IMR-90 (cell line): ENCODE results near the gene FOXM1. TPM values are rescaled to one million over a fixed set of nuclear protein-coding genes. Genes with fewer than 3 reads are reported as not detected.

Experiments used
- ATAC-seq: fragments of 200-7000 bp; cut with Tn5 transposase; 2 replicates; pipeline ENCODE4 v1.9.1; 2020; ENCODE audit warnings: low read depth, mild to moderate bottlenecking, moderate library complexity
- BruUV-seq: library from RNA; stranded (reverse); fragments of 400-500 nt; replicated peaks from 2 replicates; lab custom pipeline; 2021; lab: Mats Ljungman, UMichigan
- CTCF ChIA-PET: fragments of 300-600 bp; formaldehyde crosslinking; extraction: SDS; loops from one replicate; lab custom pipeline; 2021; ENCODE audit warnings: antibody characterized with exemption; lab: Yijun Ruan, JAX
- POLR2A ChIA-PET: fragments of 300-600 bp; sonication (Branson Sonifier 250); formaldehyde crosslinking; loops from one replicate; lab custom pipeline; 2022; ENCODE audit warnings: antibody characterized with exemption; ENCODE audit not compliant: unreplicated experiment; lab: Charles Lee
- DNase-seq: peaks from one replicate; pipeline ENCODE4 v3.0.0; 2013
- H2AFZ ChIP-seq: replicated peaks from 2 replicates; pipeline ENCODE3; 2013; ENCODE audit warnings: low read length, mild to moderate bottlenecking; ENCODE audit not compliant: poor library complexity
- H2AK5ac ChIP-seq: 2 replicates; pipeline ENCODE4 v1.6.1; 2013; ENCODE audit warnings: low read depth, low read length, inconsistent platforms
- H2AK9ac ChIP-seq: replicated peaks from 2 replicates; pipeline ENCODE3; 2013; ENCODE audit warnings: mild to moderate bottlenecking, low read depth, low read length, moderate library complexity; ENCODE audit not compliant: poor library complexity
- H2BK120ac ChIP-seq: 2 replicates; pipeline ENCODE4 v1.6.1; 2013; ENCODE audit warnings: low read depth, low read length, inconsistent platforms
- H2BK15ac ChIP-seq: 3 replicates; pipeline ENCODE4 v1.6.1; 2013; ENCODE audit warnings: low read depth, low read length, inconsistent platforms
- H2BK20ac ChIP-seq: 2 replicates; pipeline ENCODE4 v1.6.1; 2013; ENCODE audit warnings: low read depth, mild to moderate bottlenecking, inconsistent platforms, low read length, moderate library complexity
- H2BK5ac ChIP-seq: 2 replicates; pipeline ENCODE4 v1.6.1; 2013; ENCODE audit warnings: mild to moderate bottlenecking, low read depth, low read length, inconsistent platforms; ENCODE audit not compliant: poor library complexity, severe bottlenecking
- H3K14ac ChIP-seq: replicated peaks from 2 replicates; pipeline ENCODE4 v1.6.1; 2013; ENCODE audit warnings: low read depth, low read length, inconsistent platforms
- H3K18ac ChIP-seq: 2 replicates; pipeline ENCODE4 v1.6.1; 2013; ENCODE audit warnings: low read depth, low read length, control low read depth
- H3K23ac ChIP-seq: 2 replicates; pipeline ENCODE4 v1.6.1; 2013; ENCODE audit warnings: low read depth, low read length, inconsistent platforms
- H3K27ac ChIP-seq: 2 replicates; pipeline ENCODE4 v1.5.1; 2013; ENCODE audit warnings: mild to moderate bottlenecking, control low read depth, low read length; ENCODE audit not compliant: insufficient read depth
- H3K27me3 ChIP-seq: 2 replicates; pipeline ENCODE4 v1.6.1; 2013; ENCODE audit warnings: low read length; ENCODE audit not compliant: control insufficient read depth, insufficient read depth
- H3K36me3 ChIP-seq: 2 replicates; pipeline ENCODE4 v1.6.1; 2013; ENCODE audit warnings: low read length, mixed read lengths; ENCODE audit not compliant: control insufficient read depth, insufficient read depth
- H3K4ac ChIP-seq: 2 replicates; pipeline ENCODE4 v1.6.1; 2013; ENCODE audit warnings: low read depth, low read length, inconsistent platforms
- H3K4me1 ChIP-seq: 2 replicates; pipeline ENCODE4 v1.6.1; 2013; ENCODE audit warnings: low read length, mixed read lengths; ENCODE audit not compliant: control insufficient read depth, insufficient read depth
- H3K4me2 ChIP-seq: 2 replicates; pipeline ENCODE4 v1.6.1; 2013; ENCODE audit warnings: low read depth, mild to moderate bottlenecking, control low read depth, low read length, moderate library complexity
- H3K4me3 ChIP-seq: 2 replicates; pipeline ENCODE4 v1.5.1; 2013; ENCODE audit warnings: low read depth, mild to moderate bottlenecking, control low read depth, low read length, moderate library complexity; ENCODE audit not compliant: insufficient read depth
- H3K56ac ChIP-seq: 2 replicates; pipeline ENCODE4 v1.6.1; 2013; ENCODE audit warnings: low read length, inconsistent platforms; ENCODE audit not compliant: insufficient read depth; ENCODE audit errors: extremely low read depth
- H3K79me1 ChIP-seq, 2 experiments: 2 replicates each; pipeline ENCODE4 v1.6.1; 2013; ENCODE audit warnings: low read length in 2 of 2, inconsistent platforms in 1 of 2, low read depth in 1 of 2
- H3K9ac ChIP-seq: 2 replicates; pipeline ENCODE4 v1.6.1; 2013; ENCODE audit warnings: low read depth, low read length, control low read depth
- H3K9me1 ChIP-seq: 2 replicates; pipeline ENCODE4 v1.6.1; 2013; ENCODE audit warnings: low read length, inconsistent platforms; ENCODE audit not compliant: insufficient read depth
- H3K9me3 ChIP-seq: 2 replicates; pipeline ENCODE4 v1.6.1; 2013; ENCODE audit warnings: low read length; ENCODE audit not compliant: control insufficient read depth, insufficient read depth
- H4K20me1 ChIP-seq: 2 replicates; pipeline ENCODE4 v1.6.1; 2013; ENCODE audit warnings: low read length, inconsistent platforms; ENCODE audit not compliant: insufficient read depth
- H4K5ac ChIP-seq: 2 replicates; pipeline ENCODE4 v1.6.1; 2013; ENCODE audit warnings: mild to moderate bottlenecking, low read depth, low read length, control low read depth
- H4K8ac ChIP-seq, 2 experiments: 2 replicates each; pipeline ENCODE4 v1.6.1; 2013; ENCODE audit warnings: low read depth in 2 of 2, low read length in 2 of 2, control low read depth in 1 of 2, inconsistent platforms in 1 of 2
- H4K91ac ChIP-seq: 2 replicates; pipeline ENCODE4 v1.6.1; 2013; ENCODE audit warnings: low read depth, low read length, inconsistent platforms; ENCODE audit not compliant: insufficient read depth
- CEBPB ChIP-seq: IDR thresholded peaks from 2 replicates; pipeline ENCODE4 v1.6.1; 2012; ENCODE audit warnings: low read depth, low read length, improper control_type of control experiment
- MAFK ChIP-seq: IDR thresholded peaks from 2 replicates; pipeline ENCODE4 v1.6.1; 2012; ENCODE audit warnings: low read depth, low read length, improper control_type of control experiment
- WGBS, 2 experiments: methylation state at CpG; one replicate each; pipeline versions ENCODE4 v1.1.5 to v1.1.7; 2013; ENCODE audit warnings: missing lambda C conversion rate in 2 of 2; ENCODE audit not compliant: insufficient read length in 1 of 2; ENCODE audit errors: extremely low coverage in 2 of 2; 5-methylcytosine and 5-hydroxymethylcytosine counted together
- dilution Hi-C: fragments of 300-500 bp; cut with HindIII; formaldehyde crosslinking; loops from one replicate; pipeline ENCODE4 v1.14.3; 2018; ENCODE audit warnings: low sequenced_read_pairs; ENCODE audit not compliant: unreplicated experiment
- in situ Hi-C: fragments of 300-500 bp; cut with MboI; formaldehyde crosslinking; loops from 3 replicates; pipeline ENCODE4 v1.14.3; 2019; ENCODE audit warnings: low sequenced_read_pairs, inconsistent platforms, mixed read lengths
- intact Hi-C: fragments of 100-400 bp; cut with micrococcal nuclease; formaldehyde crosslinking; loops from 2 replicates; pipeline ENCODE4 v1.10.0; 2022
- polyA plus RNA-seq, 3 experiments: library from polyadenylated mRNA; depleted of rRNA; stranded (reverse); fragments of >200 nt; gene quantifications; 2 replicates each; pipeline ENCODE4 v1.2.3, GENCODE V29; 2012; ENCODE audit warnings: low replicate concordance in 1 of 3
- total RNA-seq: library from RNA; depleted of rRNA; stranded (reverse); fragments of >200 nt; gene quantifications from 2 replicates; pipeline ENCODE4 v1.2.3, GENCODE V29; 2012

Gene FOXM1
- total and polyA plus RNA-seq, 2 of the 4 experiments (the other 2 are of a cell fraction): 14.9 to 29.3 TPM

DNA sequence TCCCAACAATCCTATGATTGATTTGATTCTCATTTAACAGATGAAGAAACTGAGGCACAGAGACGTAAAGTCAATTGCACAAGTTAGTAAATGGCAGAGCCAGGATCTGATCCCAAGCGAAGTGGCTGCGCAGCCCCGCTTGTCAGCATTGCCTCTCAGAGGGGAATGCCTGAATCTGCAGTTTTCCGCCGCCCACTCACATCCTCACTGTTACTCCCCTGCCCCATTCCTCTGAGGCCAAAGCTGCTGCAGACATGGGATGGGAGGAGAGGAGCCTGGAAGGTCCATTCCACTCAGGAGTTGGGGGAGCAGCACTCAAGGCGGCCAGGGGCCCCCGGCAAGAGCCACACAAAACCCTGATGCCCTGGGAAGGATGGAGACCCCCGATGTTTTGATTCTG lies 43.2 kb downstream of the FOXM1 start:
- Histone ChIP-seq H3K27me3 (no peaks in the 10 kb centered on the region), H3K23ac (no peak overlapping the region), H4K20me1 (no peaks in the 10 kb centered on the region), H3K79me1 (no peaks in the 10 kb centered on the region), H3K36me3 (peaks cover 6% of the 10 kb centered on the region), H2BK120ac (no peak overlapping the region), H3K56ac (no peak overlapping the region), H2AK9ac (no peak overlapping the region), H2BK20ac (no peak overlapping the region), H3K9ac (no peak overlapping the region), H4K8ac (no peak overlapping the region), H2BK5ac (no peak overlapping the region), H2AFZ (no peak overlapping the region), H3K9me3 (no peaks in the 10 kb centered on the region), H2AK5ac (no peak overlapping the region), H3K4me2 (no peak overlapping the region), H3K4me1 (peaks cover 7% of the 10 kb centered on the region), H3K4me3 (no peak overlapping the region), H3K27ac (no peak overlapping the region), H3K18ac (no peak overlapping the region), H3K14ac (no peak overlapping the region), H4K5ac (no peak overlapping the region), H3K4ac (no peak overlapping the region), H2BK15ac (no peak overlapping the region), H3K9me1 (0 out of 2 replicates have a peak, but pooled peaks cover 2% of the 10 kb centered on the region), H4K91ac (no peak overlapping the region)
- POLR2A ChIA-PET: no interaction called here
- BruUV-seq: no TSS peak
- dilution Hi-C loops (no loop called here), intact Hi-C loops (no loop called here), in situ Hi-C loops (no loop called here)
- WGBS, 2 experiments: 100% methylated on average over 1 of the region's 9 CpGs; no CpG with 5 or more reads in 1 of the 2 experiments
- ATAC-seq (no peak), DNase-seq (no peak)
- TF ChIP-seq MAFK (peak; percentile 9; the same call in 1 of the 2 replicates), CEBPB (no peak)
- CTCF ChIA-PET: interaction anchor here (0.9 kb wide), 1 partner anchor 9 kb away, joined by 3 read pairs; no protein-coding TSS in a partner anchor
